ENCODE results near the gene NXPH1. TPM values are rescaled to one million over a fixed set of nuclear protein-coding genes. Genes with fewer than 3 reads are reported as not detected.
A peak's percentile ranks its signal among the peaks of the same experiment; 100 is the strongest.

The NXPH1 gene
- total RNA-seq (not detected), polyA plus RNA-seq (not detected)
- long read RNA-seq, donor 1: 0 reads
- long read RNA-seq, donor 2: 0 reads

GRCh38 chr7:8433477-8434289 is at the start of gene NXPH1:
TSS of gene NXPH1 (plus strand) at chr7:8433609.
- no peak within 1 kb of the TSS for H3K27ac ChIP-seq
- peaks cover 0 to 24% (median 8%) of the 10 kb centered on the region in 6 donors for H3K4me1 ChIP-seq
- WGBS, 5 donors: 2 to 5% (median 2%) methylated on average over 54 to 71 of the region's 71 CpGs
- peaks cover 20 to 94% (median 72%) of the 10 kb centered on the region in 7 donors for H3K27me3 ChIP-seq (replicated peaks in 1 of 7)
- TF ChIP-seq POLR2AphosphoS5 (IDR thresholded peaks at IDR 0.05): no peak
- TF ChIP-seq, protein P1, sequence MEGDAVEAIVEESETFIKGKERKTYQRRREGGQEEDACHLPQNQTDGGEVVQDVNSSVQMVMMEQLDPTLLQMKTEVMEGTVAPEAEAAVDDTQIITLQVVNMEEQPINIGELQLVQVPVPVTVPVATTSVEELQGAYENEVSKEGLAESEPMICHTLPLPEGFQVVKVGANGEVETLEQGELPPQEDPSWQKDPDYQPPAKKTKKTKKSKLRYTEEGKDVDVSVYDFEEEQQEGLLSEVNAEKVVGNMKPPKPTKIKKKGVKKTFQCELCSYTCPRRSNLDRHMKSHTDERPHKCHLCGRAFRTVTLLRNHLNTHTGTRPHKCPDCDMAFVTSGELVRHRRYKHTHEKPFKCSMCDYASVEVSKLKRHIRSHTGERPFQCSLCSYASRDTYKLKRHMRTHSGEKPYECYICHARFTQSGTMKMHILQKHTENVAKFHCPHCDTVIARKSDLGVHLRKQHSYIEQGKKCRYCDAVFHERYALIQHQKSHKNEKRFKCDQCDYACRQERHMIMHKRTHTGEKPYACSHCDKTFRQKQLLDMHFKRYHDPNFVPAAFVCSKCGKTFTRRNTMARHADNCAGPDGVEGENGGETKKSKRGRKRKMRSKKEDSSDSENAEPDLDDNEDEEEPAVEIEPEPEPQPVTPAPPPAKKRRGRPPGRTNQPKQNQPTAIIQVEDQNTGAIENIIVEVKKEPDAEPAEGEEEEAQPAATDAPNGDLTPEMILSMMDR (IDR thresholded peaks at IDR 0.05 in 8 of 11, conservative IDR thresholded peaks at IDR 0.05 in 3 of 11): no peak
- no peak for TF ChIP-seq POLR2A (IDR thresholded peaks at IDR 0.05)
- no peaks in the 10 kb centered on the region for H3K9me3 ChIP-seq
- no peaks in the 10 kb centered on the region for H3K36me3 ChIP-seq
- peak; percentile 61 for DNase-seq
- peak within 1 kb of the TSS in 1 of 8 donors; percentile 32 for H3K4me3 ChIP-seq
- intact Hi-C loops (cut with DNase I; ENCODE audit: low total_unique reads): no loop called here

DNA sequence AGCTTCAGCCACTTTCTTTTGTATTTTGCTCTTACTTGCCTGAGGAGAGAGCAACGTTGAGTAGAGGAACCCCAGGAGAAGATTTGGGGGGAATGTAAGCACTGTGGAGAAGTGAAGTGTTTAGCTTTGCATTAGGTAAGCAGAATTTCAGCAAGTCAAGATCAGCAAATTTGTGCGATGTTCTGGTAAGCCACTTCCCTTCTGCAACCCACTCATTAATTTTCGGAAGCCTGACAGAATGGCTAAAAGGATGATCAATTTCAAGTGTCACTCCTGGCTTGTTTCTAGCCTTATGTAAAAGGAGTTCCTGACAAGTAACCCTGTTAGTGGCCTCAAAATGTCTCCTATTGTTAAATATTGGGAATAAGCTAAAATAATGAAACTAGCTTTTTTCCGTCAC is 48.5 kb upstream of the NXPH1 start:
- intact Hi-C loops (cut with DNase I; ENCODE audit: low total_unique reads): no loop called here
- Histone ChIP-seq H3K4me1 (no peaks in the 10 kb centered on the region), H3K9me3 (no peaks in the 10 kb centered on the region), H3K27me3 (replicated peaks in 1 of 7) (peaks cover 0 to 11% (median 0%) of the 10 kb centered on the region in 7 donors), H3K4me3 (no peak overlapping the region), H3K36me3 (no peaks in the 10 kb centered on the region), H3K27ac (no peak overlapping the region)
- WGBS, 5 donors: 18 to 51% (median 25%) methylated on average over 4 of the region's 4 CpGs
- TF ChIP-seq, protein P1 (IDR thresholded peaks at IDR 0.05 in 8 of 11, conservative IDR thresholded peaks at IDR 0.05 in 3 of 11): no peak
- TF ChIP-seq POLR2A (IDR thresholded peaks at IDR 0.05) (no peak), POLR2AphosphoS5 (IDR thresholded peaks at IDR 0.05) (no peak)
- DNase-seq: no peak

- Histone ChIP-seq H3K4me1 (no peaks in the 10 kb centered on the region), H3K27ac (no peak overlapping the region), H3K27me3 (replicated peaks in 1 of 7) (peaks cover 0 to 18% (median 0%) of the 10 kb centered on the region in 7 donors), H3K9me3 (no peaks in the 10 kb centered on the region), H3K36me3 (no peaks in the 10 kb centered on the region), H3K4me3 (no peak overlapping the region)
- DNase-seq: no peak
- intact Hi-C loops (cut with DNase I; ENCODE audit: low total_unique reads): no loop called here
- TF ChIP-seq POLR2A (IDR thresholded peaks at IDR 0.05) (no peak), POLR2AphosphoS5 (IDR thresholded peaks at IDR 0.05) (no peak)
- TF ChIP-seq, protein P1 (IDR thresholded peaks at IDR 0.05 in 8 of 11, conservative IDR thresholded peaks at IDR 0.05 in 3 of 11): no peak
- 46 to 77% (median 58%) methylated on average over 5 of the region's 5 CpGs for WGBS, 5 donors
Observed at GRCh38 chr7:8386926-8387550, 46.4 kb upstream of the NXPH1 start.

Data from spleen (tissue), 13 donors.